Prostate gland (tissue), 2 donors: ENCODE results near the gene AKNA.
"Not testable (repeated sequence)": the region's sequence is repeated elsewhere in the genome, so short reads cannot be mapped to it uniquely, and the experiment has no call there.

Source experiments
- CTCF ChIP-seq, 4 experiments: fragments of 200-600 bp in 2 of 4; fragments of 450-650 bp in 2 of 4; sonication (generic) in 2 of 4; IDR thresholded peaks; 1 replicate in 3 of 4; 2 replicates in 1 of 4; pipeline ENCODE4 v1.5.1; 2016 to 2019; ENCODE audit warnings: antibody characterized with exemption in 4 of 4, mild to moderate bottlenecking in 2 of 4, moderate library complexity in 2 of 4
- POLR2A ChIP-seq: fragments of 450-650 bp; IDR thresholded peaks from one replicate; pipeline ENCODE4 v1.6.1; 2016; ENCODE audit warnings: antibody characterized with exemption, mild to moderate bottlenecking

- TF ChIP-seq CTCF (IDR thresholded peaks at IDR 0.05); POLR2A: not testable (repeated sequence)
These were observed 58.7 kb downstream of the AKNA start for GRCh38 chr9:114328937-114329624.
